Testis (tissue), 2 donors: ENCODE measurements around the gene KLC3.

Experiments used
- CTCF ChIP-seq, 3 experiments: fragments of 450-650 bp in 2 of 3; fragments of 200-600 bp in 1 of 3; sonication (generic) in 1 of 3; IDR thresholded peaks; one replicate each; pipeline ENCODE4 v1.5.1; 2016 to 2019; ENCODE audit warnings: antibody characterized with exemption in 3 of 3, mild to moderate bottlenecking in 2 of 3, moderate library complexity in 1 of 3
- POLR2A ChIP-seq: fragments of 450-650 bp; IDR thresholded peaks from one replicate; pipeline ENCODE4 v1.6.1; 2017; ENCODE audit warnings: antibody characterized with exemption, mild to moderate bottlenecking, moderate library complexity

- TF ChIP-seq POLR2A (no peak), CTCF (IDR thresholded peaks at IDR 0.05) (no peak)
These were observed 46.1 kb upstream of the KLC3 start for GRCh38 chr19:45294291-45295029.
